DMS53 treated with DMSO at 0.1 percent for 48 hours (cell line): ENCODE data around the gene KCNJ5.

ENCODE experiments used
- DNase-seq: peaks from one replicate; lab custom pipeline; 2025; ENCODE audit not compliant: unreplicated experiment; lab: John Stamatoyannopoulos, UW

Gene KCNJ5

DNA sequence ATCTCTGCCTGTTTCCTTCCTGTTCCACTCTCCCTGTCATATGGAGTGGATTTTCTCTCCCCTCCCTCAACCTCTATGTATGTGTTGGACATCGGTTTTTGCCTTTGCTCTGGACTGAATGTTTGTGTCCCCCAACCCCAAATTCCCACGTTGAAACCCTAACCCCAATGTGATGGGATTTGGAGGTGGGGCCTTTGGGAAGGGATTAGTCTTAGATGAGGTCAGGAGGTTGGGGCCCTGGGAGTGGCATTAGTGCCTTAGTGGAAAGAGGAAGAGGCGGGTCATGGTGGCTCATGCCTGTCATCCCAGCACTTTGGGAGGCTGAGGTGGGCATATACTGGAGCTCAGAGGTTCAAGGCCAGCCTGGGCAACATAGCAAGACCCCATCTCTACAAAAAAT is 39.9 kb downstream of the KCNJ5 start:
- DNase-seq: no peak

DNA sequence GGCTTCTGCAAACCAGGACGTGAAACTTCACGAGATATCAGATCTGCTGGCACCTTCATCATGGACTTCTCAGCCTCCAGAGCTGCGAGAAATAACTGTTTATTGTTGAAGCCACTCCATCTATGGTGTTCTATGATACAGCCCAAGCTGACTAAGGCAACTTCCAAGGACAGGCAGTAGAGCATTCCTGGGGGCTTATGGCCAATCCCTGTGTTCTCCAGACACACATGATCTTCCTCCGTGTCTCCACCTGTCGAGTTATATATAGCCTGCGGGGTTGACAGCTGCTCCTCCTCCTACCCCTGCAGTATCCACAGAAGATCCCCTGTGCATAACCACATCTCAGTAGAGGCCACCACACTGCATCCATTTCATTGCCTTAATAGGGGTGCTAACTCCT is 40.5 kb downstream of the KCNJ5 start:
- no peak for DNase-seq

DNA sequence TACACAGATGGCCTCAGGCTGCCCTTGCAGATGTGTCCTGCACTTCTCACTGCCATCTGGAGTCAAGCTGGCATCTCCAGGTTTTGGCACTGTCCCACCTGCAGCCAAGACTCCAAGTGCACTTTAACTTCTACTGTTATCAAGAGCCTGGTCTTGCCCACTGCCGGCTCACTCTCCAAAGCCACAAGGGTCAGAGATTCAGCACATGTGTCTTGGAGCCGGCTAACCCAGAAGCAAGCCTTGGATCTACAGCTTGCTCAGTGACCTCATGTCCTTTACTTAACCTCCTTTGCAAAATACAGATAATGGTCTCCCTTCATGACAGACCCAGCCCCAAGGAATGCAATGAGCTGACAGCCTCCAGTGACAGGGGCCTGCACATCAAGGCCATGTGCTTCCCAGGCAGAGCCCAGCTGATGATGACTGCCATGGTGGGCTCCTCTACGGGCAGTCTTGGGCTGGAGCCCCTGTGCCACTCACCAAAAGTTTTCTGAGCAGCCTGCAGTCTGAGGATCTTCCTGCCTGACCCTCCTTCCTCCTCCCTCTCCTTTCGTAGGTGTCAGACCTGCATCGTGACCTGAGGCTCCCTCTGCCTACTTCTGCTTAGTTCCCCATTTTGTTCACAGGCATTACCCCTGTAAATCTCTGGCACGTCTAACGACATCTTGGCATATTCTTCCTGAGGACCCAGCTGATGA is 42.5 kb downstream of the KCNJ5 start:
- DNase-seq: no peak

DNA sequence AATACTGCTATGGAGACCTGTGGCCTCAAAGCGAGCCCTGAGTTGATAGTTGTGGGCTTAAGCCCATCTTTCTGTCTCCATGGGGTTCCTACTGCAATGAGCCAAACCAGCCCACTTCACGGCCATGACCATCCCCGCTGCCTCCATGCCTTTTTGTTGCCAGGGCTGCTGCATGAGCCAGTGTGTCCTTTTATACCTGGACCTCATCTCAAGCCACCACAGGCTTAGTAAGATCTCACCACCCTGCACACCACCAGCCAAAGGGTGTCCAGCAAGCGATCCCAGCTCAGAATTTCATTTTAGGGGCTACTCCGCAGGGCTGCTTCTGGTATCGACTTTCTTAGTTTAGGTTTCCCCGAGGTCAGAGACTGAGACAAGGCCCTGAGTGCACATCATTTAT is 43.2 kb downstream of the KCNJ5 start:
- no peak for DNase-seq

DNA sequence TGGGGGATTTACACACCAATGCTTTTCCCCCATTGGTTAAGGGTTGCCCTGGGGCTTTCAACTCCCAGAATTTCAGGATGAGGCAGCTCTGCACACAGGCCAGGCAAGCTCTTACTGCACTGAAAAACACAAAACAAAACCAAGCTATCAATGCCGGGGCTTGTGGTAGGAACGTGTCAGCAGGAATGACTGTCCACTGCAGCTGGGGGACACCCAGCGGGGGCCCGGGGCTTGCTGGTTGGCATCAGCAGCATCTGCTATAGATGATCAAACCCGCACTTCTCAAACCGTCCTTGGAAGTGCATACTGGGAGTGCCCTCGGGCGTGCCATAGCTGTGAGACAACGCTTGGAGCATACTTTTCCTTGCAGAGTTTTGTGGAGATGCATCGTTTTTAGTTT is 43.8 kb downstream of the KCNJ5 start:
- no peak for DNase-seq

DNA sequence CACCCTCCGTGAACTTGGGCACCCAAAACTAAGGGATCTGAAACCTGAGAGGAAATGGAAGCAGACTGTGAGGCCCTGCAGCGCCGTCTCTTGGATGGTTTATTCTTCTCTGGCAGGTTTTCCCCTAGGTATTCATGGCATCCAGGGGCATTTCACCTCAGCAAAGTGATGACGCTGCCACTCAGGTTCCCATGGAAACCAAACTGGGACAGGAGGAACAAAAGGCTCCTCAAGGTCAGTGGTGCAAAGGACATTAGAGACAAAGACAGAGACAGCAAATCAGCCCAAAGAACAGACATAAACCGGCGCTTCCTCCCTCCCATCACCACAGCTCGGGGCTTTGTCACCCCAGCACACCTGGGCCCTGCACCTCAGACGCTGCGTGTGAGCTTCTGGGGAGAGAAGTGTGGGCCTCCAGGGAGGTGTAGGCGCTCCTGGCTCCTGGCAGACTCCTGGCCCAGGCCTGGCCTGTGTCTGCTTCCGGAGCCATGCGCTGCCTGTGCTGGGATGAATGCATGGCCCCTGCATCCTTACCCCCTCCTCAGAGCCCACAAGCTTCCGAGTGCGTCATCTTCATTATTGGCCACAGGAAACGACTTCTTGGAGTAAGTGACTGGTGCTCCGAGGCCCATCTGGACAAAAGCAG is 45.6 kb downstream of the KCNJ5 start:
- peak; percentile 59 for DNase-seq

DNA sequence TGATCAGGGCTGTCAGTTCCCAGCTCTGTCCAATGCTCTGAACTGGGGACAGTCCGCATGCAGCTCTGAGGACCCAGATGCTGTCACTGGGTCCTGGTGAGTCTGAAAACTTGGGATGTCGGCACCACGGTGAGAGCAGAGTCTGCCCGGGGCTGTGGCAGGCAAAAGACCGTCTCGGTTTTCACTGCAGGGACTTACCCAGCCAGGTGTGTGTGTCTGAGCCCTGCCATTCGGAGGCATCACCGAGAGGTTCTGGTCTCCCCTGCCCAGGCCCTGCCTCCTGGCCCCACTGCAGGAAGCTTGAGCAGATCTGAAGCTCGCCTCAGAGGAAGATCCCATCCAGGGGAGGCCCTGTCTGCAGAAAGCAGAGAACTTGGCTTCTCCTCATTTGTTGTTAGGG is 46.3 kb downstream of the KCNJ5 start:
- DNase-seq: no peak

DNA sequence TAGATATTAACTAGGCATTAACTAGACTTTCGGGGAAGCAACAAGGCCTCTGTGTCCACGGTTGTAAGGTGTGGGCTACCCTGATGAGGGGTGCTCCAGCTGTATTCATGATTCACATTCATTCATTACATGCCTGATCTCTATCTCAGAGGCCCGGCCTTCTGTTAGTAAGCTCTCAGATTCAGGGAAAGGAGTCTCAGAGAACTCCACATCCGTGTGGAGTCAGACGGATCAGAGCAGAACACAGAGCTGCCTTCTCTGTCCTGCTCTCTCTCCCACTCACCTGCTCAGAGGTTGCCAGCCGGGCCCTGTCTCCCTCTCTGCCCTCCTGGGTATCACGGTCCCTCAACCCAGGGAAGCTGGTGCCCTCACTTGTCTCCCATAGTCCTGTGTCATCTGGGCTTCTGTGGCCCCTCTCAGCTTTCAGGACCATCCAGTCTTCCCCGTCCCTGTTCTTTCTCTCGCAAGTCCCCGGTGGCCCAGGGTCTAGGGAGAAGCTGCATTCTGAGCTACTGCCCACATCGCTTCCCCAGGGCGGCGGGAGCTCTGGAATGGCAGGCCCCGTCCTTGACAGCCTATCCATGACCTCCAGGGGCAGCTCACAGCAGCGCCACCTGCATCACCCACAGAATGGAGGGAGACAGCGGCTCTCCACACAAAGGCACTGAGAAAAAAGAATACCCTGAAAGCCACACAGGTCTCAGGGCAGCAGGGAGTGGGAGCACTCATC is 47.2 kb downstream of the KCNJ5 start:
- DNase-seq: no peak

DNA sequence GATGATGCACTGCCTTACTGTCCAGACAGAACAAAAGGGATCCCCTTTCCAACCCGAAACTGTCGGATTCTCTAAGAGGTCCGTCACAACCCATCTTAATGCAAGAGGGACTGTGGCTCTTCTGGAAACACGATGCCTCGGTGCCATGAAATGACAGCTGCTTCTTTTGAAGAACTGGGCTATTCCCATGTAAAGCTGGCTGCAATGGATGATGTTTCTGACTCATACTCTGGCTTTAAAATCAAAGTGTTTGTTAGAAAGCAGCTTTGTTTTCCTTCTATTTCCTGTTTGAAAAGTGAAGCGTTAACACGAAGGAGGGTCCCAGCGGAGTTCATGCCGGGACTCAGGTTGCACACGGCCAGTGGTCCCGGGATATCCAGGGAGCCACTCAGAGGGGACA is 48.4 kb downstream of the KCNJ5 start:
- peak; percentile 30 for DNase-seq

DNA sequence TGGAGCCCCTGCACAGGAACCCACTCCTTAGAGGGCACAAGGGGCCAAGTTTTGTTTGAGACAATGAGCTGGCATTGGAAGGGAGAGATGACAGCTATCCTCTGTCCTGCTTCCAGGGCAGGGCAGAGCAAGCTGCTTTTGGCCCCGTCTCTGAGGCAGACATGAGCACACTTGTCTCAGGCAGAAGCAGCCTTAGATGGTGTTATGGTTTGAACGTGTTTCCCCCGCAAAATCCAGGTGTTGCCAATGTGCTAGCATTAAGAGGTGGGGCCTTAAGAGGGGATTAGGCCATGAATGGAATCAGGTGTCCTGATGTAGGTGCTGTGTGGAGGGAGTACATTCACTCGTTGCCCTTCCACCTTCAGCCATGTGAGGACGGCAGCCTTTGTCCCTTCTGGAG is 49.0 kb downstream of the KCNJ5 start:
- DNase-seq: no peak

DNA sequence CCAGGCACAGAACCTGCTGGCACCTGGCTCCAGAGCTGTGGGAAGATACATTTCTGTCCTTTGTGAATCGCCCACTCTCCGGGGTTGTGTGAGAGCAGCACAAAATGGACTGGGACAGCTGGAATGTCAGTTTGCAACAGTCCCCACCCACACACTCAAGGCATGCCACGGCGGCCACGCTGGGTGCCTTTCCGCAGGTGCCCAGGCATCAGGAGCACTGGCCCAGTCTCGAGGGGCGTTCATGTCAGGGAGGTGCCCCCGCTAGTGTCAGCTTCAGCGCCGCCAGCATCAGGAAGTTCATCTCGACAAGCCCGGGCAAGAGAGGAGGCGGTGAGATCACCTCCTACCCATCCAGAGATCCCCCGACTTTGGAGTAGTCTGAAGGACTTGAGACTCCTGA is 49.4 kb downstream of the KCNJ5 start:
- DNase-seq: no peak

DNA sequence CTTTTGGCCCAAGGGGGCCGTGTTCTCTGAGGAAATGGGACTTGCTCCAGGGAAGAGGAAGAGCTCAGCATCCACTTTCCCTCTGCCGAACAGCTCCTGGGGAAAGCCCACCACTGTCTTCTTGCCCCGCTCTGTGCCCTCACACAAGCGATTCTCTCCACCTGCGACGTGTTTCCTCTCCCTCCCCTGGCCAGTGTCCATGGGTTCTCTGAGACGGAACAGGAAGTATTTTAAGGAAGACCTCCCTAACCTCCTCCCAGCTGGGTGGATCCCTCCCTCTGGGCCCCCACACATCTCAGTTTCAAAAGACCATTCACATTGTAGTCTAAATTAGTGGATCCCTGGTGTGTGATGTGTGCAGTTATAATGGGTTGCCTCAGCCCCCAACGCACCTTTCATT is 50.0 kb downstream of the KCNJ5 start:
- no peak for DNase-seq

DNA sequence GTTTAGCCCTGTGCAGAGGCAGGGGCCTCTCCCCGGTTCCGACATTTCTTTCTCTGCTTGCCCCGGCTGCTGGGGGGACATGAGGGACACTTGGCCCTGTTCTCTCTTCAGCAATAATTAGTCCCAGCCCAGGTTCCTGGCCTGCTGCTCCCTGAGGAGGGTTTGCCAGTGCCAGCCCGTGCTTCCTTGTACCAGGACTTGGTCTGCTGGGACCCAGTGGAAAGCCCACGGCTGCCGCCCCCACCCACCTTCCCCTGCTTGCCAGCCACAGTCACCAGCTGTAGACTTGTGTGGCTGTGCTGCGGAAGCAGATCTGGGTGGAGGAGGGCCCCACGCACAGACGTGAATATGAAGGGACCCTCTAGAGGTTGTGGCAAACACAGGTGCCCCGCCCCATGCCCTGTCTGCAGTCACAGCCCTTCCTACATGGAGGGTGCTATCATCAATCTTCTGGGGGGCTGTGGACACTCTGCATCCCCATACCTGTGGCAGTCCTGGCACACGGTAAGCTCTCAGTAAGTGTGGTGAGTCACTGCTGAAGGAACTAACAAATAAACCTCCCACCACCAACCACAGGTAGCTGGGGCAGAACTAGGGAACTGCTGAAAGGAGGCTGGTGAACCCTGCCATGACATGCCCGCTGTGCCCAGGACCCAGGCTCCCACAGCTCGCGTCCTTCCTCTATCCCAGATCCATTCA is 50.6 kb downstream of the KCNJ5 start:
- DNase-seq: no peak

DNA sequence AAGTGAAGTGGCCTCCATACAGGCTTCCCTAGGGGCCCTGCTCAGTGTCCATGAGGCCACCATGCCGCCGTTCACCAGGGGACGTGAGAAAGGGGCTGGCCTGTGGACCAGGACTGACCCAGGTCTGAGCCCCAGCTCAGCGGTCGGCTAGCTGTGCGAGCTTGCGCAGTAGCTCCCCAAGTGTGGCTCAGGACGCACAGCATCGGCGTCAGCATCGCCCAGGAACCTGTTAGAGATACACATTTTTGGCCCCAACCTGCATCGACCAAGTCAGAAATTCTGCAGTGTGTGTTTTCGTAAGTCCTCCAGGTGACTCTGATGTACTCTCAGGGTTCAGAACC is 51.1 kb downstream of the KCNJ5 start:
- no peak for DNase-seq

DNA sequence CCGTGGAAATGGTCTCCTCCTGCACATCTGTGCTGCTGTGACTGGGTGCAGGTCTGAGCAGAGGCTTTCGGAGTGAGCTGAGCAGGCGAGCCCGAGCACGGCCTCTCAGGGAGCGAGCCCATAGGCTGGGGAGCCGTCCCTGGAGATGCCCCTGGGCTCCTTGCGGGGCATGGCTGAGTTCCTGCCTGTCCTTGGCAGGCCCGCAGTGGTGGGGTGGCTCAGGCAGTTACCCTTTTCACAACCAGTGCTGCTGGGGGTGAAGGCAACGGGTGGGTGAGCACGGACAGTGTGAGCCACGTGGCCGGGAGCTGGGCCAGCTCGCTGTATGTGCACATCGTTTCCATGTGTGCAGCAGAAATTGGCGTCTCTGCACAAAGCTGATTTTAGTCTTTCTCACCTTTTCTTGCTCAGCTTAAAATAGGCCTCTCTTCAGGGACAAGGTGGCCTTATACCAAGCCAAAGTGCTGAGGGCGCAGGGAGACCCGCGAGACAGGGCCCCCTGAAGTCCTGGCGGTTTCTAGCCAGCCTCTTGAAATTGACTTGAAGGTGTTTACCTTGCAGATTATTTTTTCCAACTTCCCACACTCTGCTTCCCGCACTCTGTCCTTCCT is 51.8 kb downstream of the KCNJ5 start, which contains the start of gene TP53AIP1:
TSS of gene TP53AIP1 (minus strand) at position 55 of the 611 bp plus-strand sequence. CDS start 5,053 bp downstream, outside the sequence.
- DNase-seq: no peak

DNA sequence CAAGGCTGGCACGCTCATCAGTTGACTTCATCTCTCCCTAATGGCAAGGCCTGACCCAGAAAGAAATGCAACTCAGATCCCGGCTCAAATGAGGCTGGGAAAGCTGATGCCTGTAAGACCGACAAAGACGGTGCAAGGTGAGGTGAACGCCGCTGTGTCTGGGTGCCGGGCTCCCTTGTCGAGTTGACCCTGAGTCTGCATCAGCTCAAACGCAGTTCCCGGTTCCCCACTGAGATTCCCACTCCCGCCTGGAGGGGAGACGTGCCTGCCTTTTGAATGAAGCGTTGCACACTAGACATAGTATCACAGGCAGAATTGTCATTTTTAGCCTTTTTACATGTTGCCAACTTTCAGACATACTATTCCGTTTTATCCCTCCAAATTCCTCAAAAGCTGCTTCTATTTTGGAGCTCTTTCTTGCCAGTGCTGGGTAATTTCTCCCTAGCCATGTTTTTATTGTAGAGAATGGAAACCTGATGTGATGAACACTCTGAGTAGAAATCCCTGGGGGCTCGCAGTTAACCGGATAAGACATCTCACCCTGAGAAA is 52.3 kb downstream of the KCNJ5 start:
- no peak for DNase-seq

DNA sequence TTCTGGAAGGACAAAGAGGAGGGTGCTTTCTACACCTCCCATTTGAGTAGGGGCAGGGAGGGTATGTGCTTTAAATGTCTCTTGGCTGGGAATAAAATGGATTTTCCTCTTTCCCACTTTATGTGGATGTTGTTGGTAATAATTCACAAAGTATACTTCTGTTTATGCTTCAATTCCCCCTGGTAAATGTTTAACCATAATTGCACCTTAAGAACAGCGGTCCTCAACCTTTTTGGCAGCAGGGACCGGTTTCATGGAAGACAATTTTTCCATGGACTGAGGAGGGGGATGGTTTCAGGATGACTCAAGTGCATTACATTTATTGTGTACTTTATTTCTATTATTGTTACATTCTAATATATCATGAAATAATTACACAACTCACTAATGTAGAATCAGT is 55.5 kb downstream of the KCNJ5 start:
- no peak for DNase-seq

DNA sequence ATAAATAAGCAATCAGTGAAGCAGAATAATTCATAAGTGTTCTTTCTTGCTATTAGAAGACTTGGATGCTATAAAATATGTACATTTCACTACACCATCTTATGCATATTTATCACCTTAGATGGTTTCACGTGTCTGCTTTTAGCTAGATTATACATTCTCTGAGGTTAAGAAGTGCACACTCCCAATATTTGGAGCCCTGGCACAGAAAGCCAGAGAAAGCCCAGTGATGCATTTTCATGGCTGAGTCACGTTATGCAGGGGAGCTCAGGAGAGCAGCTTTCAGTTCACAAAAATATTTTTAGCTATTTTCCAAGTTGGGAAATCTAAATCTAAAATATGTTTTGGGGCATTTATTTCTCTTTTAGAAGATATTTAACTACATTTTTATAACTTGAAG is 56.6 kb downstream of the KCNJ5 start:
- DNase-seq: no peak

DNA sequence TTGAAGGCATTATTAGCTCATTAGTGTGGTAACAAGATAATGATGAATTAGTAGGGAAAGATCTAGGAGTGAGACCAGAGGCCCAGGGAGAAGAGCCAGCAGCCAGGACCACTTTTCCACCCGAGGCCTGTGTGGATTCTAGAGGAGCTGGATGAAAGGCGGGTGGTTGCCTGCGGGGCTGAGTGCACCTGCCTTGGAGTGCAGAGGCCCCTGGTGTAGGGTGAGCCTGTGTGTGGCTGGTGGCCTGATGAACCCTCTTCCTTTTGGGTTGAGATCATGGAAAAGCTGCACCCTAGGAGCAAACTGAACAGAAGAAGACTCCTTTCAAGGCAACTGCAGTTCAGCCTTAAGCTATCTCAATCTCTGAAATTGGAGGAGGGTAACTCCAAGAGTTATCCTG is 57.4 kb downstream of the KCNJ5 start:
- no peak for DNase-seq

DNA sequence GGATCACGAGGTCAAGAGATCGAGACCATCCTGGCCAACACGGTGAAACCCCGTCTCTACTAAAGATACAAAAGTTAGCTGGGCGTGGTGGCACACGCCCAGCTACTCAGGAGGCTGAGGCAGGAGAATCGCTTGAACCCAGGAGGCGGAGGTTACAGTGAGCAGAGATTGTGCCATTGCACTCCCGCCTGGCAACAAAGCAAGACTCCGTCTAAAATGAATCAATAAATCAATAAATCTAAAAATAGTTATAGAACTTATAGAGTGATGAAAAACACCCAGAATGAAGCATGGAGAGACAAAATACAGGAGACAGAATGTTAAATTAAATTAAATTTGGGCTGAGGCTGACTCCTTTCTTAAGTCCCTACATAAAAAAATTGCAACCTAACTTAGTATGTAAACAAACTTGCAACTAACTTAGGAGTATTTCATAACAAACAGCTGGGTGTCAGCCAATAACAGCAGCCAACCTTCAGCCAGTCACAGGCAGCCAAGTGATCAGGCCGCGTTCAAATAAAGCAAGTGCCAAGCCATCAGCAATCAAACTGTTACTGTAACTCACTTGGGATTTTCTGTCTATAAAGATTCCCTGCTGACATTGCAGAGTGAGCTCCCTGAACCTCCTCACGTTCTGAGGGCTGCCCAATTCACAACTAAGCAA is 58.8 kb downstream of the KCNJ5 start:
- no peak for DNase-seq

DNA sequence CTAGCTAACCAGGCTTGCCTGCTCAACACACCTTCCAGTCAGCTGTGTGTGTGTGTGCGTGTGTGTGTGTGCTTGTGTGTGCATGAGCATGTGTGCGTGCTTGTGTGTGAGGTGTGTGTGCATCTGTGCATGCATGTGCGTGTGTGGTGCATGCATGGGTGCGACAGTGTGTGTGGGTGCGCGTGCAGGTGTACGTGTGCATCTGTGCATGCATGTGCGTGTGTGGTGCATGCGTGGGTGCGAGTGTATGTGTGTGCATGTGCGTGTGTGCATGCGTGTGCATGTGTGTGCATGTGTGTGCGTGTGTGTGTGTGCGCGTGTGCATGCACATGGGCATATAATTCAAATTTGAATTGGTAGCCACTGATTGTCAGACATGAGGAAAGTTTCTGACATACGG is 62.0 kb downstream of the KCNJ5 start:
- DNase-seq: no peak
